ENCODE measurements around the gene PKP4.

DNA sequence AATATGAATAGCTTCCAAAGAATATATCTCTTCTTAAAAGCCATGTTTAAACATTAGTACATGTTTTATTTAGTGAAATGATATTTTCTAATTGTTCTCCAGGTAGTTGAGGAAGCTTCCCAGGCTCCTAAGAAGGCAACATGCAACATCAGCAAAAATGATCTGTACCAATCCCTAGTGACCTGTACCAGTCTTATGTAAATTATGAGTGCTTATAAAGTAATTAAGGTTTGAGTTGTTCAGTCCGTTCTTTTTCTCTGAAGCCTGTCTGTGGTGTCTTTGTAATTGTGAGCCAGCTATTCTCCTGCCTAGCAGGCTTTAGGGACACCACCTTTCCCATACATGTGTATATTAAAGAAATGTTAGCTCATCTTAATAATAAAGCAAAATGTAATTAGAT is 98.2 kb downstream of the PKP4 start:
- TF ChIP-seq POLR2AphosphoS5 (IDR thresholded peaks at IDR 0.05; ENCODE audit: borderline replicate concordance, low read depth, low read length) (no peak), EZH2 (IDR thresholded peaks at IDR 0.05) (no peak)
